Panc1 (cell line): ENCODE data around the gene STX2. TPM values are rescaled to one million over a fixed set of nuclear protein-coding genes. Genes with fewer than 3 reads are reported as not detected.

Experiments
- ATAC-seq: fragments of 200-7000 bp; cut with Tn5 transposase; 2 replicates; pipeline ENCODE4 v1.9.1; 2020; ENCODE audit warnings: mild to moderate bottlenecking, moderate library complexity
- BruUV-seq: library from RNA; stranded (reverse); fragments of 400-500 nt; replicated peaks from 2 replicates; lab custom pipeline; 2021; lab: Mats Ljungman, UMichigan
- CTCF ChIA-PET: fragments of 300-600 bp; sonication (Branson Sonifier 250); formaldehyde crosslinking; loops from one replicate; lab custom pipeline; 2022; ENCODE audit warnings: antibody characterized with exemption; lab: Charles Lee
- POLR2A ChIA-PET: fragments of 300-600 bp; sonication (Branson Sonifier 250); formaldehyde crosslinking; loops from one replicate; lab custom pipeline; 2022; ENCODE audit warnings: antibody characterized with exemption; lab: Charles Lee
- DNase-seq: peaks from one replicate; pipeline ENCODE4 v3.0.0-alpha.2; 2010; ENCODE audit warnings: low read depth, low spot score
- H3K27ac ChIP-seq: 2 replicates; pipeline ENCODE4 v1.5.1; 2011; ENCODE audit warnings: mild to moderate bottlenecking, low read length, inconsistent platforms
- H3K27me3 ChIP-seq: fragments of 200-500 bp; sonication (Bioruptor generic); 2 replicates; pipeline ENCODE4 v1.6.0; 2014; ENCODE audit warnings: low read length, inconsistent platforms; ENCODE audit not compliant: control insufficient read depth, insufficient read depth
- H3K36me3 ChIP-seq: fragments of 200-500 bp; sonication (Bioruptor generic); 2 replicates; pipeline ENCODE4 v1.5.1; 2014; ENCODE audit warnings: inconsistent platforms, mild to moderate bottlenecking, low read length, moderate library complexity; ENCODE audit not compliant: control insufficient read depth, insufficient read depth
- H3K4me1 ChIP-seq: 2 replicates; pipeline ENCODE4 v1.5.1; 2011; ENCODE audit warnings: inconsistent platforms, mild to moderate bottlenecking, low read length, moderate library complexity; ENCODE audit not compliant: control insufficient read depth, insufficient read depth
- H3K4me3 ChIP-seq, 2 experiments: 2 replicates each; pipeline ENCODE4 v1.5.1; 2011 to 2012; ENCODE audit warnings: low read depth in 2 of 2, low read length in 2 of 2, mild to moderate bottlenecking in 2 of 2, inconsistent platforms in 1 of 2, moderate library complexity in 1 of 2
- H3K9me3 ChIP-seq: fragments of 200-500 bp; sonication (Bioruptor generic); 2 replicates; pipeline ENCODE4 v1.5.1; 2014; ENCODE audit warnings: low read depth, mild to moderate bottlenecking, inconsistent platforms, low read length, moderate library complexity; ENCODE audit not compliant: control insufficient read depth, insufficient read depth
- POLR2AphosphoS5 ChIP-seq: IDR thresholded peaks from 2 replicates; pipeline ENCODE4 v1.6.1; 2012; ENCODE audit warnings: mild to moderate bottlenecking, low read depth, low read length, moderate library complexity
- SIN3A ChIP-seq: IDR thresholded peaks from 2 replicates; pipeline ENCODE4 v1.6.1; 2012; ENCODE audit warnings: low read depth, mild to moderate bottlenecking, low read length, moderate library complexity, borderline replicate concordance; ENCODE audit not compliant: insufficient read depth
- TCF7L2 ChIP-seq: IDR thresholded peaks from 2 replicates; pipeline ENCODE4 v1.6.1; 2011; ENCODE audit warnings: mild to moderate bottlenecking, low read depth, low read length, inconsistent platforms
- in situ Hi-C: cut with HindIII; loops from 2 replicates; pipeline ENCODE4 v1.10.0; 2016; ENCODE audit warnings: low sequenced_read_pairs, low pct_unique_long_range_greater_than_20kb
- intact Hi-C: fragments of 100-400 bp; cut with micrococcal nuclease; formaldehyde crosslinking; loops from one replicate; pipeline ENCODE4 v1.10.0; 2022; ENCODE audit not compliant: unreplicated experiment
- total RNA-seq: library from RNA; stranded (reverse); gene quantifications from one replicate; pipeline ENCODE4 v1.2.1, GENCODE V29; 2021; ENCODE audit not compliant: unreplicated experiment
- TF ChIP-seq, protein P1 (sequence below): fragments of 450-650 bp; IDR thresholded peaks from 2 replicates; pipeline ENCODE4 v1.5.1; 2017; ENCODE audit warnings: mild to moderate bottlenecking
- TF ChIP-seq, protein P2 (sequence below), 2 experiments: IDR thresholded peaks; 2 replicates each; pipeline ENCODE4 v1.6.1; 2011 to 2012; ENCODE audit warnings: low read depth in 2 of 2, control low read depth in 1 of 2, low read length in 1 of 2, mild to moderate bottlenecking in 1 of 2, moderate library complexity in 1 of 2; ENCODE audit not compliant: insufficient read depth in 1 of 2

The STX2 gene
- total RNA-seq, 1 experiment from 2014 or later, result 34.0 TPM

DNA sequence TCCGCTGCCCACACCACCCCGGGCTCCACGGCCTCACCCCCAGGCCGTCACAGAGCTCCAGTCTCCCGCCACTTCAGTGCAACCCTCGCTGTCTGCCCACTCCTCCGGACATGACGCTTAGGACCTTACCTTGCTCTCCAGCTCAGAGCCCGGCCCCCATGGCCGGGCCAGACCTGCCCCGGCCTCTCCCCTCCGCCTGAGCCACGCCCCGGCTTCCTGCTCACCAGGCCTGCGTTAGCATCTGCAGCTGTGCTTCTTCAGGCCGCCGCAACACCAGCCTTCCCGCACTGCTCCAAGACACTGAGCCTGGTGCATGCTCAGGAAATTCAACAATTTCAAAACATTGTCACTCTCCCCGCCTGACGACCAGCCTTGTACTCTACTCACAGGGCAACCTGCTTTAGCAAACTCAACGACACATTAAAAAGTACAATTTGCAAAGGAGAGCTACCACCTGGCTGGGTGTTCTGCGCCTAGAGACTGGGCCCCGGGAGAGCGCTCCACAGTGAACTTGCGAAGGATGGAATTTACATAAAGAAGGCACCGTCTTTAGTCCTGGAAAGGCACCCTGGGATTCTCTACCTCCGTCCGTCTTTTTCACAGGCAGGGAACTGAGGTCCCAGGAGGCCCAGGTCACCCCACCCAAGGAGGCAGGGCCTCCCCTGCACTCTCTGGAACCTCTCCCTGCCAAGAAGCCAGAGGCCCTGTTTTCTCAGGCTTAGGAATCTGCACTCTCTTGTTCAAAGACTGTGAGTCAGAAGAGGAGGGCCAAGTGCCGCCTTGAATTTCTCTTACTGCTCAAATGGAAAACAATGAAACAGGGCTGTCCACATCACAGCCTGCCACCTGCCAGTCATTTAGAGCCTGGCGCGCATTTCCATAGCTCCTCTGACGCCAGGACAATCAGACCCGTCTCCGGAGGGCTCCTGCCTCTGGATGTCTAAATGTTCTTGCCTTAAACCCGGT, 51.3 kb downstream of the STX2 start:
- Histone ChIP-seq H3K27ac (no peak overlapping the region), H3K4me1 (no peaks in the 10 kb centered on the region), H3K27me3 (no peaks in the 10 kb centered on the region), H3K9me3 (no peaks in the 10 kb centered on the region), H3K36me3 (peaks cover 2% of the 10 kb centered on the region; the same call in 1 of the 2 replicates), H3K4me3 (no peak overlapping the region)
- ChIA-PET POLR2A (no interaction called here), CTCF (no interaction called here)
- TF ChIP-seq TCF7L2 (no peak), POLR2AphosphoS5 (no peak), SIN3A (no peak)
- TF ChIP-seq, protein P1, sequence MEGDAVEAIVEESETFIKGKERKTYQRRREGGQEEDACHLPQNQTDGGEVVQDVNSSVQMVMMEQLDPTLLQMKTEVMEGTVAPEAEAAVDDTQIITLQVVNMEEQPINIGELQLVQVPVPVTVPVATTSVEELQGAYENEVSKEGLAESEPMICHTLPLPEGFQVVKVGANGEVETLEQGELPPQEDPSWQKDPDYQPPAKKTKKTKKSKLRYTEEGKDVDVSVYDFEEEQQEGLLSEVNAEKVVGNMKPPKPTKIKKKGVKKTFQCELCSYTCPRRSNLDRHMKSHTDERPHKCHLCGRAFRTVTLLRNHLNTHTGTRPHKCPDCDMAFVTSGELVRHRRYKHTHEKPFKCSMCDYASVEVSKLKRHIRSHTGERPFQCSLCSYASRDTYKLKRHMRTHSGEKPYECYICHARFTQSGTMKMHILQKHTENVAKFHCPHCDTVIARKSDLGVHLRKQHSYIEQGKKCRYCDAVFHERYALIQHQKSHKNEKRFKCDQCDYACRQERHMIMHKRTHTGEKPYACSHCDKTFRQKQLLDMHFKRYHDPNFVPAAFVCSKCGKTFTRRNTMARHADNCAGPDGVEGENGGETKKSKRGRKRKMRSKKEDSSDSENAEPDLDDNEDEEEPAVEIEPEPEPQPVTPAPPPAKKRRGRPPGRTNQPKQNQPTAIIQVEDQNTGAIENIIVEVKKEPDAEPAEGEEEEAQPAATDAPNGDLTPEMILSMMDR, result no peak
- TF ChIP-seq, protein P2, sequence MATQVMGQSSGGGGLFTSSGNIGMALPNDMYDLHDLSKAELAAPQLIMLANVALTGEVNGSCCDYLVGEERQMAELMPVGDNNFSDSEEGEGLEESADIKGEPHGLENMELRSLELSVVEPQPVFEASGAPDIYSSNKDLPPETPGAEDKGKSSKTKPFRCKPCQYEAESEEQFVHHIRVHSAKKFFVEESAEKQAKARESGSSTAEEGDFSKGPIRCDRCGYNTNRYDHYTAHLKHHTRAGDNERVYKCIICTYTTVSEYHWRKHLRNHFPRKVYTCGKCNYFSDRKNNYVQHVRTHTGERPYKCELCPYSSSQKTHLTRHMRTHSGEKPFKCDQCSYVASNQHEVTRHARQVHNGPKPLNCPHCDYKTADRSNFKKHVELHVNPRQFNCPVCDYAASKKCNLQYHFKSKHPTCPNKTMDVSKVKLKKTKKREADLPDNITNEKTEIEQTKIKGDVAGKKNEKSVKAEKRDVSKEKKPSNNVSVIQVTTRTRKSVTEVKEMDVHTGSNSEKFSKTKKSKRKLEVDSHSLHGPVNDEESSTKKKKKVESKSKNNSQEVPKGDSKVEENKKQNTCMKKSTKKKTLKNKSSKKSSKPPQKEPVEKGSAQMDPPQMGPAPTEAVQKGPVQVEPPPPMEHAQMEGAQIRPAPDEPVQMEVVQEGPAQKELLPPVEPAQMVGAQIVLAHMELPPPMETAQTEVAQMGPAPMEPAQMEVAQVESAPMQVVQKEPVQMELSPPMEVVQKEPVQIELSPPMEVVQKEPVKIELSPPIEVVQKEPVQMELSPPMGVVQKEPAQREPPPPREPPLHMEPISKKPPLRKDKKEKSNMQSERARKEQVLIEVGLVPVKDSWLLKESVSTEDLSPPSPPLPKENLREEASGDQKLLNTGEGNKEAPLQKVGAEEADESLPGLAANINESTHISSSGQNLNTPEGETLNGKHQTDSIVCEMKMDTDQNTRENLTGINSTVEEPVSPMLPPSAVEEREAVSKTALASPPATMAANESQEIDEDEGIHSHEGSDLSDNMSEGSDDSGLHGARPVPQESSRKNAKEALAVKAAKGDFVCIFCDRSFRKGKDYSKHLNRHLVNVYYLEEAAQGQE (IDR thresholded peaks at IDR 0.05; ENCODE audit: insufficient read depth in 1 of 2, low read depth in 2 of 2, low read length in 1 of 2), result no peak
- no TSS peak for BruUV-seq
- DNase-seq (no peak), ATAC-seq (no peak; the same call in 1 of the 2 replicates)
- in situ Hi-C loops (no loop called here), intact Hi-C loops (no loop called here)

DNA sequence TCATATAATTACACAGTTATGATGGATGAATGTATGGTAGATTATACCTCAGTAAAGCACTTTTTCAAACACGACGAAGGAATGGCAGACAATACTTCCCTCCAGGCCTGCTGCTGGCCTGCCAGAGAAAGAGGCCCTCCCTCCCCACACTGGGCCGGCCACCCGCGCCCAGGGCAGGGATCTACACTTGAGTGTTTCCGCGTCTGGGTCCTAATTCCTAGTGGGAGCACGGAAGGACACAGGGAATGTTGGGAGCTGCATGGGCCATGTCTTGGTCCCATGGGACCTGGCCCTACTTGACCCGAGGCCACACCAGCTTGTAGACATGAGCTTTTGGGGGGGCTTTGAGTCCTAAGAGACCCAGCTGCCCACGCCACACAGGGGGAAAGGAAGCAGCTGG, 52.0 kb downstream of the STX2 start:
- DNase-seq (no peak), ATAC-seq (no peak)
- in situ Hi-C loops, result no loop called here
- Histone ChIP-seq H3K27me3 (no peaks in the 10 kb centered on the region), H3K36me3 (peaks cover 2% of the 10 kb centered on the region; the same call in 1 of the 2 replicates), H3K4me1 (no peaks in the 10 kb centered on the region), H3K9me3 (no peaks in the 10 kb centered on the region), H3K4me3 (no peak overlapping the region), H3K27ac (no peak overlapping the region)
- ChIA-PET CTCF (no interaction called here), POLR2A (no interaction called here)
- TF ChIP-seq, protein P1, result no peak
- BruUV-seq, result no TSS peak
- intact Hi-C loops, result no loop called here
